HepG2 (cell line): Measurements from ENCODE around the gene STARD10. TPM values are rescaled to one million over a fixed set of nuclear protein-coding genes. Genes with fewer than 3 reads are reported as not detected.

ENCODE experiments used
- ATAC-seq: fragments of 200-7000 bp; cut with Tn5 transposase; 3 replicates; pipeline ENCODE4 v1.9.1; 2020; ENCODE audit warnings: mild to moderate bottlenecking, moderate library complexity
- BruUV-seq: library from RNA; stranded (reverse); fragments of 400-500 nt; replicated peaks from 2 replicates; lab custom pipeline; 2021; lab: Mats Ljungman, UMichigan
- CTCF ChIA-PET: fragments of 300-600 bp; formaldehyde crosslinking; extraction: SDS; loops from one replicate; lab custom pipeline; 2021; ENCODE audit warnings: low total read pairs, inconsistent platforms, low intra/inter-chr PET ratio; lab: Yijun Ruan, JAX
- POLR2A ChIA-PET: fragments of 350-600 bp; sonication (Branson Sonifier 250); formaldehyde crosslinking; loops from one replicate; lab custom pipeline; 2020; ENCODE audit warnings: antibody characterized with exemption, inconsistent platforms; lab: Yijun Ruan, JAX
- DNase-seq: peaks from one replicate; pipeline ENCODE4 v3.0.0-alpha.2; 2015; ENCODE audit warnings: low spot score
- FAIRE-seq: peaks from 3 replicates; lab custom pipeline; 2011; peaks lifted over from hg19 to GRCh38; lab: Jason Lieb, UNC
- H2AFZ ChIP-seq: one replicate; pipeline ENCODE4 v1.6.1; 2011; ENCODE audit warnings: low read length, inconsistent platforms
- H3K27ac ChIP-seq: fragments of 300-600 bp; 3 replicates; pipeline ENCODE4 v1.8.0; 2011; ENCODE audit warnings: mixed run types, mild to moderate bottlenecking, mixed read lengths, low read length, inconsistent platforms; ENCODE audit not compliant: insufficient read depth; ENCODE audit errors: extremely low read length
- H3K27me3 ChIP-seq, 2 experiments: fragments of 200-600 bp in 1 of 2; 2 replicates in 1 of 2; 3 replicates in 1 of 2; pipeline versions ENCODE4 v1.6.0 to v1.8.0; 2011; ENCODE audit warnings: low read length in 2 of 2, mild to moderate bottlenecking in 2 of 2, moderate library complexity in 2 of 2, inconsistent platforms in 1 of 2; ENCODE audit not compliant: insufficient read depth in 2 of 2, control insufficient read depth in 1 of 2
- H3K36me3 ChIP-seq, 2 experiments: fragments of 200-600 bp in 1 of 2; replicated peaks in 1 of 2; 2 replicates in 1 of 2; 3 replicates in 1 of 2; pipeline versions ENCODE4 v1.5.1 to v1.8.0; 2011; ENCODE audit warnings: low read length in 2 of 2, inconsistent platforms in 1 of 2; ENCODE audit not compliant: insufficient read depth in 2 of 2, control insufficient read depth in 1 of 2
- H3K4me1 ChIP-seq: 2 replicates; pipeline ENCODE4 v1.5.1; 2012; ENCODE audit warnings: low read length, inconsistent platforms; ENCODE audit not compliant: insufficient read depth
- H3K4me2 ChIP-seq: 2 replicates; pipeline ENCODE4 v1.6.0; 2011; ENCODE audit warnings: low read depth, low read length, inconsistent platforms
- H3K4me3 ChIP-seq, 3 experiments: fragments of 200-600 bp in 1 of 3; sonication (generic), shearing (Covaris generic) in 1 of 3; replicated peaks in 1 of 3; 2 replicates each; pipeline ENCODE4 v1.5.1; 2011 to 2016; ENCODE audit warnings: low read length in 3 of 3, inconsistent platforms in 2 of 3, low read depth in 2 of 3, mild to moderate bottlenecking in 2 of 3, control low read depth in 1 of 3, mixed read lengths in 1 of 3; ENCODE audit not compliant: insufficient read depth in 1 of 3
- H3K79me2 ChIP-seq: one replicate; pipeline ENCODE4 v1.6.1; 2011; ENCODE audit warnings: low read length, inconsistent platforms; ENCODE audit not compliant: insufficient read depth
- H3K9ac ChIP-seq: 2 replicates; pipeline ENCODE4 v1.6.0; 2011; ENCODE audit warnings: mild to moderate bottlenecking, low read depth, low read length, inconsistent platforms; ENCODE audit not compliant: insufficient read depth
- H3K9me3 ChIP-seq: 2 replicates; pipeline ENCODE4 v1.5.1; 2012; ENCODE audit warnings: mild to moderate bottlenecking, low read length
- H4K20me1 ChIP-seq: 2 replicates; pipeline ENCODE4 v1.6.0; 2011; ENCODE audit warnings: inconsistent platforms, mild to moderate bottlenecking, low read length, moderate library complexity; ENCODE audit not compliant: insufficient read depth
- HCFC1 ChIP-seq: fragments of 150-350 bp; IDR thresholded peaks from 2 replicates; pipeline ENCODE4 v1.6.1; 2014; ENCODE audit warnings: low read depth, low read length
- HNRNPK ChIP-seq: fragments of 200-400 bp; formaldehyde crosslinking; IDR thresholded peaks from 2 replicates; pipeline ENCODE4 v1.6.1; 2018; ENCODE audit warnings: low read length, low read depth, moderate library complexity, mild to moderate bottlenecking; ENCODE audit not compliant: poor library complexity, severe bottlenecking
- SAFB2 ChIP-seq: sonication (generic); formaldehyde crosslinking; IDR thresholded peaks from 2 replicates; pipeline ENCODE4 v1.5.1; 2020; ENCODE audit warnings: missing genetic modification reagents, low read depth, mild to moderate bottlenecking, borderline replicate concordance
- SIN3A ChIP-seq: IDR thresholded peaks from 2 replicates; pipeline ENCODE4 v1.6.1; 2011; ENCODE audit warnings: low read depth, mild to moderate bottlenecking, control low read depth, low read length, borderline replicate concordance
- SNAI1 ChIP-seq: sonication (generic); formaldehyde crosslinking; IDR thresholded peaks from 2 replicates; pipeline ENCODE4 v1.5.0; 2020; ENCODE audit warnings: mild to moderate bottlenecking, missing genetic modification reagents, borderline replicate concordance
- ZMYM2 ChIP-seq: sonication (generic); formaldehyde crosslinking; IDR thresholded peaks from 2 replicates; pipeline ENCODE4 v1.8.0; 2022; ENCODE audit warnings: mild to moderate bottlenecking, missing genetic modification reagents
- ZNF598 ChIP-seq: sonication (generic); formaldehyde crosslinking; IDR thresholded peaks from 2 replicates; pipeline ENCODE4 v1.5.1; 2020; ENCODE audit warnings: mild to moderate bottlenecking, missing genetic modification reagents, borderline replicate concordance
- WGBS: methylation state at CpG from one replicate; pipeline ENCODE4 v1.1.6; 2017; ENCODE audit warnings: low lambda C conversion rate; 5-methylcytosine and 5-hydroxymethylcytosine counted together
- in situ Hi-C: cut with HindIII; loops from 2 replicates; pipeline ENCODE4 v1.10.0; 2017; ENCODE audit warnings: low pct_unique_long_range_greater_than_20kb; ENCODE audit not compliant: extremely low pct_ligation_motif_present
- intact Hi-C: fragments of 100-400 bp; cut with micrococcal nuclease; formaldehyde crosslinking; loops from one replicate; pipeline ENCODE4 v1.10.0; 2022; ENCODE audit not compliant: unreplicated experiment
- polyA plus RNA-seq, 8 experiments: library from polyadenylated mRNA; depleted of rRNA in 3 of 8; stranded (reverse) in 7 of 8; unstranded in 1 of 8; fragments of >200 nt; fragmentation: Illumina TruSeq in 4 of 8; extraction: Trizol in 4 of 8; gene quantifications; 2 replicates each; pipeline versions ENCODE4 v1.2.1 to v1.2.3, GENCODE V29; 2011 to 2016; ENCODE audit warnings: low read depth in 4 of 8, missing spikeins in 1 of 8, mixed read lengths in 1 of 8; ENCODE audit not compliant: insufficient read depth in 1 of 8
- total RNA-seq, 5 experiments: library from RNA; depleted of rRNA; stranded (reverse); fragments of >200 nt; fragmentation: Illumina TruSeq; extraction: Trizol; gene quantifications; 2 replicates each; pipeline ENCODE4 v1.2.3, GENCODE V29; 2016; ENCODE audit warnings: low read depth in 1 of 5
- TF ChIP-seq, protein P1 (sequence below): sonication (generic); formaldehyde crosslinking; IDR thresholded peaks from 2 replicates; pipeline ENCODE4 v1.5.1; 2020; ENCODE audit warnings: mild to moderate bottlenecking, missing genetic modification reagents, moderate library complexity
- TF ChIP-seq, protein P2 (sequence below): sonication (generic); formaldehyde crosslinking; IDR thresholded peaks from 2 replicates; pipeline ENCODE4 v1.4.0; 2020; ENCODE audit warnings: mild to moderate bottlenecking, missing genetic modification reagents

The STARD10 gene
- total and polyA plus RNA-seq, 2 of the 13 experiments (the other 11 are each of a cell fraction or from before 2014, with no cell fraction given), result 260 to 341 TPM

DNA sequence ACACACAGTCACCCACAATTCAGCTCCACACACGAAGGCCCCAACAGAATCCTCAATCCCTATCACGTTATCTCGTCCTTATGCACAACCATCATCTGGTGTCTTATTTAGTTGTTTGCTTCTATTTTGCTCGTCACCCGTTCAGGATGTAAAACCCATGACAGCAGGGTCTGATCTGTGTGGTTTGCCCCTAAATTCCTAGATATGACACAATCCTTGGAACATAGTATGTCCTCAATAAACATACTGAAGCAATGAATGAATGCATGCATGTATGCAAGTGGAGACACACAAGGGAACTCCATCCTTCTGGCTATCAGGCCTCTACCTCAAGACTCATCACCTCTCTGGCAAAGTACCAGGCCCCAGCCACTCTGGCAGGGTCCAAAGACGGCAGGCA, 20.2 kb downstream of the STARD10 start:
- ChIA-PET CTCF (no interaction called here), POLR2A (interaction anchor here (10.0 kb wide), 1 partner anchor 20 kb away, joined by 103 read pairs; the partner anchor contains the start of gene STARD10)
- no peak overlapping the region for H3K4me3 ChIP-seq
- peaks cover 83% of the 10 kb centered on the region for H3K4me1 ChIP-seq
- no TSS peak for BruUV-seq
- H4K20me1 ChIP-seq, result peaks cover 10% of the 10 kb centered on the region; the same call in 1 of the 2 replicates
- H2AFZ ChIP-seq, result no peak overlapping the region
- no peak overlapping the region for H3K27ac ChIP-seq
- TF ChIP-seq ZMYM2 (CRISPR knock-in tag) (no peak), HCFC1 (no peak), SAFB2 (no peak), SNAI1 (CRISPR knock-in tag) (no peak), ZNF598 (CRISPR knock-in tag) (0 out of 2 replicates have a peak, but pooled peaks have one; percentile 32), SIN3A (no peak), HNRNPK (no peak)
- TF ChIP-seq, protein P1, sequence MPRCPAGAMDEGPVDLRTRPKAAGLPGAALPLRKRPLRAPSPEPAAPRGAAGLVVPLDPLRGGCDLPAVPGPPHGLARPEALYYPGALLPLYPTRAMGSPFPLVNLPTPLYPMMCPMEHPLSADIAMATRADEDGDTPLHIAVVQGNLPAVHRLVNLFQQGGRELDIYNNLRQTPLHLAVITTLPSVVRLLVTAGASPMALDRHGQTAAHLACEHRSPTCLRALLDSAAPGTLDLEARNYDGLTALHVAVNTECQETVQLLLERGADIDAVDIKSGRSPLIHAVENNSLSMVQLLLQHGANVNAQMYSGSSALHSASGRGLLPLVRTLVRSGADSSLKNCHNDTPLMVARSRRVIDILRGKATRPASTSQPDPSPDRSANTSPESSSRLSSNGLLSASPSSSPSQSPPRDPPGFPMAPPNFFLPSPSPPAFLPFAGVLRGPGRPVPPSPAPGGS (CRISPR knock-in tag), result 0 out of 2 replicates have a peak, but pooled peaks have one; percentile 28
- TF ChIP-seq, protein P2, sequence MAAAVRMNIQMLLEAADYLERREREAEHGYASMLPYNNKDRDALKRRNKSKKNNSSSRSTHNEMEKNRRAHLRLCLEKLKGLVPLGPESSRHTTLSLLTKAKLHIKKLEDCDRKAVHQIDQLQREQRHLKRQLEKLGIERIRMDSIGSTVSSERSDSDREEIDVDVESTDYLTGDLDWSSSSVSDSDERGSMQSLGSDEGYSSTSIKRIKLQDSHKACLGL (CRISPR knock-in tag), result no peak
- H3K9ac ChIP-seq, result no peak overlapping the region
- intact Hi-C loops (no loop called here), in situ Hi-C loops (no loop called here)
- H3K79me2 ChIP-seq, result peaks cover 57% of the 10 kb centered on the region
- no peak overlapping the region for H3K4me2 ChIP-seq
- DNase-seq (no peak), ATAC-seq (no peak), FAIRE-seq (no peak)
- 98% methylated on average over 6 of the region's 6 CpGs for WGBS
- no peaks in the 10 kb centered on the region for H3K27me3 ChIP-seq
- H3K9me3 ChIP-seq, result no peaks in the 10 kb centered on the region
- peaks cover 2 to 33% of the 10 kb centered on the region in 2 experiments for H3K36me3 ChIP-seq
